H1 (cell line): ENCODE measurements around the gene GALNT18.

Experiments used
- CHD1 ChIP-seq: IDR thresholded peaks from 2 replicates; pipeline ENCODE4 v1.6.1; 2012; ENCODE audit warnings: low read depth, low read length, improper control_type of control experiment
- CHD2 ChIP-seq: IDR thresholded peaks from 2 replicates; pipeline ENCODE4 v1.6.1; 2012; ENCODE audit warnings: low read length, improper control_type of control experiment
- CTCF ChIP-seq, 3 experiments: IDR thresholded peaks; 1 replicate in 2 of 3; 2 replicates in 1 of 3; pipeline versions ENCODE4 v1.5.1 to v1.6.1; 2011; ENCODE audit warnings: low read length in 3 of 3, mild to moderate bottlenecking in 3 of 3, inconsistent platforms in 2 of 3, low read depth in 1 of 3, moderate library complexity in 1 of 3; ENCODE audit not compliant: insufficient read depth in 1 of 3; ENCODE audit errors: control extremely low read depth in 1 of 3
- EP300 ChIP-seq, 2 experiments: IDR thresholded peaks; 1 replicate in 1 of 2; 2 replicates in 1 of 2; pipeline ENCODE4 v1.6.1; 2011 to 2012; ENCODE audit warnings: low read depth in 2 of 2, low read length in 2 of 2, mild to moderate bottlenecking in 2 of 2, borderline replicate concordance in 1 of 2, inconsistent platforms in 1 of 2, moderate library complexity in 1 of 2
- POLR2A ChIP-seq, 2 experiments: IDR thresholded peaks; 1 replicate in 1 of 2; 2 replicates in 1 of 2; pipeline ENCODE4 v1.6.1; 2011; ENCODE audit warnings: low read depth in 2 of 2, low read length in 2 of 2, mild to moderate bottlenecking in 2 of 2; ENCODE audit errors: control extremely low read depth in 1 of 2
- SIN3A ChIP-seq, 2 experiments: IDR thresholded peaks in 1 of 2; conservative IDR thresholded peaks in 1 of 2; 2 replicates each; pipeline ENCODE4 v1.6.1; 2011 to 2012; ENCODE audit warnings: low read length in 2 of 2, improper control_type of control experiment in 1 of 2, low read depth in 1 of 2, mild to moderate bottlenecking in 1 of 2
- TCF12 ChIP-seq: IDR thresholded peaks from 2 replicates; pipeline ENCODE4 v1.6.1; 2011; ENCODE audit warnings: low read depth, mild to moderate bottlenecking, low read length
- USF2 ChIP-seq: IDR thresholded peaks from 2 replicates; pipeline ENCODE4 v1.6.1; 2011; ENCODE audit warnings: low read length, improper control_type of control experiment

GRCh38 chr11:11334607-11335006, 287.2 kb downstream of the GALNT18 start:
- no peak for TF ChIP-seq POLR2A (IDR thresholded peaks at IDR 0.05; ENCODE audit: control extremely low read depth in 1 of 2, low read depth in 2 of 2, low read length in 2 of 2)
- TF ChIP-seq TCF12, result no peak
- TF ChIP-seq EP300 (IDR thresholded peaks at IDR 0.05; ENCODE audit: borderline replicate concordance in 1 of 2, low read depth in 2 of 2, low read length in 2 of 2), result no peak
- TF ChIP-seq SIN3A (conservative IDR thresholded peaks at IDR 0.05 in 1 of 2, IDR thresholded peaks at IDR 0.05 in 1 of 2; ENCODE audit: low read depth in 1 of 2, low read length in 2 of 2), result no peak
- TF ChIP-seq CTCF (IDR thresholded peaks at IDR 0.05; ENCODE audit: control extremely low read depth in 1 of 3, insufficient read depth in 1 of 3, low read depth in 1 of 3, low read length in 3 of 3), result no peak
- TF ChIP-seq CHD1, result no peak
- no peak for TF ChIP-seq USF2
- TF ChIP-seq CHD2, result no peak
